Measurements from ENCODE around the gene HEATR5B.

GRCh38 chr2:37132914-37133313 lies 48.7 kb upstream of the HEATR5B start:
- TF ChIP-seq GATA2 (IDR thresholded peaks at IDR 0.05; ENCODE audit: low read depth, low read length) = no peak
- no peak for TF ChIP-seq GATA3 (IDR thresholded peaks at IDR 0.05; ENCODE audit: low read depth, low read length)
